DOHH2 (cell line): Measurements from ENCODE around the gene BTRC.

Source experiments
- H3F3A ChIP-seq: fragments of 200-600 bp; sonication (generic), shearing (Covaris generic); 2 replicates; pipeline ENCODE4 v1.6.0; 2016; ENCODE audit warnings: antibody characterized with exemption, mild to moderate bottlenecking; ENCODE audit not compliant: control insufficient read depth, insufficient read depth
- H3K27ac ChIP-seq: fragments of 200-600 bp; sonication (generic); 2 replicates; pipeline ENCODE4 v1.5.1; 2014; ENCODE audit warnings: low read depth, mild to moderate bottlenecking, low read length, moderate library complexity
- H3K27me3 ChIP-seq: fragments of 200-600 bp; sonication (generic); 2 replicates; pipeline ENCODE4 v1.6.1; 2014; ENCODE audit warnings: mild to moderate bottlenecking, low read length, mixed read lengths; ENCODE audit not compliant: control insufficient read depth
- H3K36me3 ChIP-seq: fragments of 200-600 bp; sonication (generic); 2 replicates; pipeline ENCODE4 v1.6.1; 2014; ENCODE audit warnings: mild to moderate bottlenecking, low read length, moderate library complexity, mixed read lengths; ENCODE audit not compliant: control insufficient read depth
- H3K4me1 ChIP-seq: fragments of 200-600 bp; sonication (generic); 2 replicates; pipeline ENCODE4 v1.6.1; 2014; ENCODE audit warnings: mild to moderate bottlenecking, low read length, mixed read lengths; ENCODE audit not compliant: control insufficient read depth
- H3K4me2 ChIP-seq: fragments of 200-600 bp; sonication (generic); 2 replicates; pipeline ENCODE4 v1.6.0; 2014; ENCODE audit warnings: mild to moderate bottlenecking, low read length, moderate library complexity
- H3K4me3 ChIP-seq: fragments of 200-600 bp; sonication (generic); 2 replicates; pipeline ENCODE4 v1.5.1; 2014; ENCODE audit warnings: mild to moderate bottlenecking, low read length, mixed read lengths
- H3K79me2 ChIP-seq: fragments of 200-600 bp; sonication (generic); 2 replicates; pipeline ENCODE4 v1.6.1; 2014; ENCODE audit warnings: mild to moderate bottlenecking, low read length, mixed read lengths; ENCODE audit not compliant: control insufficient read depth
- H3K9me2 ChIP-seq: fragments of 200-600 bp; sonication (generic); replicated peaks from 2 replicates; pipeline ENCODE4 v1.6.1; 2014; ENCODE audit warnings: mild to moderate bottlenecking, low read length, mixed read lengths; ENCODE audit not compliant: control insufficient read depth
- H3K9me3 ChIP-seq: fragments of 200-600 bp; sonication (generic); 2 replicates; pipeline ENCODE4 v1.6.1; 2014; ENCODE audit warnings: antibody characterized with exemption, low read length, mixed read lengths; ENCODE audit not compliant: control insufficient read depth, insufficient read depth
- H4K20me1 ChIP-seq: fragments of 200-600 bp; sonication (generic); 2 replicates; pipeline ENCODE4 v1.6.0; 2014; ENCODE audit warnings: low read depth, mild to moderate bottlenecking, antibody characterized with exemption, low read length, moderate library complexity; ENCODE audit not compliant: control insufficient read depth, insufficient read depth
- CTCF ChIP-seq: fragments of 200-600 bp; sonication (generic); IDR thresholded peaks from one replicate; pipeline ENCODE4 v1.5.1; 2014; ENCODE audit warnings: antibody characterized with exemption, mild to moderate bottlenecking, low read depth, low read length; ENCODE audit not compliant: poor library complexity, severe bottlenecking
- EZH2phosphoT487 ChIP-seq: fragments of 200-600 bp; sonication (generic); IDR thresholded peaks from 2 replicates; pipeline ENCODE4 v1.6.1; 2017; ENCODE audit warnings: borderline replicate concordance, mild to moderate bottlenecking, antibody characterized with exemption, low read length, moderate library complexity, mixed read lengths

Gene BTRC

GRCh38 chr10:101394524-101395133 is 40.7 kb downstream of the BTRC start:
- TF ChIP-seq EZH2phosphoT487 (no peak), CTCF (no peak)
- 0 out of 2 replicates have a peak, but pooled peaks cover 2% of the 10 kb centered on the region for H4K20me1 ChIP-seq

GRCh38 chr10:101397140-101397539 is 43.2 kb downstream of the BTRC start:
- no peaks in the 10 kb centered on the region for H3K4me1 ChIP-seq
- H3K79me2 ChIP-seq: no peaks in the 10 kb centered on the region
- no peaks in the 10 kb centered on the region for H3K9me2 ChIP-seq
- no peaks in the 10 kb centered on the region for H3F3A ChIP-seq
- no peak for TF ChIP-seq CTCF
- TF ChIP-seq EZH2phosphoT487: no peak
- no peaks in the 10 kb centered on the region for H3K9me3 ChIP-seq
- no peak overlapping the region for H3K27ac ChIP-seq
- 0 out of 2 replicates have a peak, but pooled peaks cover 2% of the 10 kb centered on the region for H4K20me1 ChIP-seq
- H3K4me3 ChIP-seq: no peak overlapping the region
- no peak overlapping the region for H3K4me2 ChIP-seq
- H3K27me3 ChIP-seq: no peaks in the 10 kb centered on the region
- no peaks in the 10 kb centered on the region for H3K36me3 ChIP-seq

More at GRCh38 chr10:101394524-101395133, 40.7 kb downstream of the BTRC start:
- H3K4me3 ChIP-seq: no peak overlapping the region
- no peaks in the 10 kb centered on the region for H3K27me3 ChIP-seq
- no peak overlapping the region for H3K27ac ChIP-seq
- H3K4me2 ChIP-seq: no peak overlapping the region
- no peaks in the 10 kb centered on the region for H3K79me2 ChIP-seq
- H3K36me3 ChIP-seq: no peaks in the 10 kb centered on the region
- no peaks in the 10 kb centered on the region for H3K9me2 ChIP-seq
- no peaks in the 10 kb centered on the region for H3K9me3 ChIP-seq
- H3F3A ChIP-seq: no peaks in the 10 kb centered on the region
- no peaks in the 10 kb centered on the region for H3K4me1 ChIP-seq

GRCh38 chr10:101400585-101400984 is 46.6 kb downstream of the BTRC start:
- Histone ChIP-seq H3F3A (no peaks in the 10 kb centered on the region), H3K27me3 (no peaks in the 10 kb centered on the region), H3K4me2 (no peak overlapping the region), H3K79me2 (0 out of 2 replicates have a peak, but pooled peaks cover 2% of the 10 kb centered on the region), H3K9me2 (no peaks in the 10 kb centered on the region), H3K4me1 (no peaks in the 10 kb centered on the region), H3K9me3 (no peaks in the 10 kb centered on the region), H3K4me3 (no peak overlapping the region), H3K36me3 (no peaks in the 10 kb centered on the region), H3K27ac (no peak overlapping the region), H4K20me1 (0 out of 2 replicates have a peak, but pooled peaks cover 7% of the 10 kb centered on the region)
- TF ChIP-seq EZH2phosphoT487: no peak
- TF ChIP-seq CTCF: no peak
